Midbrain (tissue), 1 donor: ENCODE measurements around the gene CARS2.
A peak's percentile ranks its signal among the peaks of the same experiment; 100 is the strongest.
"Not testable (repeated sequence)": the region's sequence is repeated elsewhere in the genome, so short reads cannot be mapped to it uniquely, and the experiment has no call there.

Experiments used
- DNase-seq: peaks from one replicate; lab custom pipeline; 2025; lab: John Stamatoyannopoulos, UW

Gene CARS2

DNA sequence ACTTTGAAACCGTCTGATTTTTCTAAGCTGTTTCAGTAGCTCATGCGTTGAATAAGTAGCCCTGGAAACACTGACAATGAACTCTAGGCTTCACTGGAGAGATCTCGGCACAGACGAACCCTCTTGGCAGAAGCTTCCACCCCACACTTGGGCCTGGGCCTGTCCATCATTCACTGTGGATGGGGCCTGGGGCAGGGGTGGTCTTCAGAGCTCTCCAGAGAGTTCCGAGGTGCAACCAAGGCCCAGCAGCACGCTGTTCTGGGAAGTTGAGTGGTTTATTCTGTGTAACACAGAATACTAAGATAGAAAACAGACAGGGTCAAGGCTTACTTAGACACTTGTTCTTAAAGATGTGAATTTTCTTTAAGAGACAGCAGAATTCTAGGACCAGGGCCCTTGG is 68.6 kb downstream of the CARS2 start:
- no peak for DNase-seq

- DNase-seq = no peak
These were observed 69.2 kb downstream of the CARS2 start for GRCh38 chr13:110636701-110637201.

DNA sequence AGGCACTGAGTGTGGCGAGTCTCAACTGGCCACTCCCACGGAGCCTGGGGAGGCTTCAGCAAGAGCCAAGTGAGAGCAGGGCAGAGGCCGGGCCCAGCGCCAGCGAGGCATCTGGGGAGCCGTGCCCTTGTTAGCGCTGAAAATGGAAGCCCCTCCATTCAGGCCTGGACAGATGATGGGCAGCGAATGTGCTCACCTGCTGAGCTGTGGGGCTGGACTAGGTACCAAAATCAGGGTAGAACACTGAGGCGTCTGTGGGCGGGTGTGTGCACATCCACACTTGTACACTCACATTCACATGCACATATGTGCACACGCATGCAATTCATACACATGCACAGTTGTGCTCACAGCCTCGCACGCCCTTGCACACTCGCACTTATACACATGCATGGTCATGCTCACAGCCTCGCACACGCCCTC is 69.9 kb downstream of the CARS2 start:
- no peak for DNase-seq

DNA sequence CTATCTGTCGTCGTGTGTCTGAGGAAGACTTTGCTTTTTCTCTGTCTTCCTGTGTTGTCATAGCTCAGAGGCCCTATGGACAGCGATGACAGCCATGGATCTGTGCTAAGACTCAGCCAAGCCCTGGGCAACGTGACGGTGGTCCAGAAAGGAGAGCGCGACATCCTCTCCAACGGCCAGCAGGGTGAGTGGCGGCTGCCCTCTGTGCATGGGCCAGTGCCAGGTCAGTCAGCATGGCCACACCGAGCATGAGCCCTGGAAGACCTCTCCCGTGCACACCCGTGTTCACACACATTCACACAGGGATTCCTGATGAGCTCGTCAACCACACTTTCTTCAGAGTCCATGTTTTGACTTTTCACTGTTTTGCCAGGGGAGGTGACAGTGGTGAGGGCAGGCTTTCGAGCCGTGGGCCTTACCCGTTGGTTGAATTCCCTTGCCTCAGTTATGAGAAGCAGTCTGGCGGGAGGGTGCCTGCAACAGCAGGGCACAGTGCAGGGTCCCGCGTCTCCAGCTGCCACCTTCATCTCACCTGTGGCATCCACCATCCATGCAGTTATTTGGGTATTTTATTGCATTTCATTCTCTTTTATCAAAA is 70.4 kb downstream of the CARS2 start:
- DNase-seq = no peak

DNA sequence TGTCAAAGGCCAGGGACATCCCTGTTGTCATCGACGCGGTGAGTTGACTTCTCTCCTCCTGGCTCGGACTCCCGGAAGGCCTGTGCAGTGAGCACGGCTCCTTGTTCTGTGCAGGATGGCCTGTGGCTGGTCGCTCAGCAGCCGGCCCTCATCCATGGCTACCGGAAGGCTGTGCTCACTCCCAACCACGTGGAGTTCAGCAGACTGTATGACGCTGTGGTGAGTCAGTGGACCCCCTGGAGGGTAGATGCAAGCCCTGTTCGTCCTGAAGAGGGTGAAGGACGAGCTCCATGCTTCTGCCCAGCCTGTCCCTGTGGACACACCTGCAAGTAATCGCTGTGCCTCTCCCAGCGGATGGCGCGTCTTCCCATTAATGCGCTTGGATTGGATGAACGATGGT is 71.4 kb downstream of the CARS2 start:
- DNase-seq = no peak

- no peak for DNase-seq
These were observed 72.1 kb downstream of the CARS2 start for GRCh38 chr13:110633776-110634175.

GRCh38 chr13:110632255-110632654 is 73.7 kb downstream of the CARS2 start:
- DNase-seq = not testable (repeated sequence)

- no peak for DNase-seq
These were observed 75.3 kb downstream of the CARS2 start for GRCh38 chr13:110630566-110631119.

GRCh38 chr13:110629735-110630134 is 76.2 kb downstream of the CARS2 start:
- DNase-seq = no peak

DNA sequence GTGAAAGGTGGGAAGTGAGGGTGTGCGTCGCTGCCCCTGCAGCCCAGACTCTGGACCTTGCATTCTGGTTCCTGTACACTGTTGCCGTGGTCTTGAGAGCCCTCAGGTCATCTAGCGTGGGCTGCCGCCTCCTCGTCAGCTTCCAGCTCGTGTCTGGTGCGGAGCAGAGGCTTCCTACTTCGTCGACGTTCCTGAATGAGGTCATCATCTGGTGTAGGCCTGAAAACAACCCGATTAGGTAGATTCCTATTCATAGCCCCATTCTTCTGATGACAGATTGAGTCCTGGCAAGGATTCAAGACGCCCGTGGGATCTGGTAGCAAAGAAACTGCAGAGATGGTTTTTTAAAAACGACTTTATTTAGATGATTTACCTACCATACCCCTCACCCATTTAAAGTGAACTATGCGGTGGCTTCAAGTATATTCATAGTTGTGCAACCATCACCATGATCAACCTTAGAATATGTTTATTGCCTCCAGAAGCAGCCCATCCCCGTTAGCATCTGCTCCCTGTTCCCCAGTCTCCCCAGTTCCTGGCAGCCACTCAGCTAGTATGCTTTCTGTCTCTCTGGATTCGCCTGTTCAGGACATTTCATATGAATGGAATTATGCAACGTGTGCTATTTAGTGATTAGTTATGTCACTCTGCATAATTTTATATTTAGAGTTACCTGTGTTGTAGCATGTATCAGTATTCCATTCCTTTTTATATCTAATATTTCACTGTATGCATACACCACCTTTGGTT is 76.8 kb downstream of the CARS2 start:
- no peak for DNase-seq

DNA sequence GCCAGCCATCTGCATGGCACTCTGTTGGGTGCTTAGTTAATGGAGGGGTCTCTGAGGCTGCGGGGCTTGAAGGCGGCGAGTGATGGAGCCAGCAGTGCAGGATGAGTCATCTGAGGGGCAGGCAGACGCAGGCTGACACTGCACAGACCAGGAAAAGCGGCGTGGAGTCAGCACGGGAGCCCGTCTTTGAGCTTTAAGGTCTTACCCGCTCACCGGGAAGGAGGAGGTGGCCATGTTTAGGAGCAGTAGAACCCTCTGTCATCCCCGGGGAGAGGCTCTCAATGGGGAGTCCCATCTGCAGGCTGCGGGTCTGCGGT is 77.5 kb downstream of the CARS2 start:
- DNase-seq = no peak

DNA sequence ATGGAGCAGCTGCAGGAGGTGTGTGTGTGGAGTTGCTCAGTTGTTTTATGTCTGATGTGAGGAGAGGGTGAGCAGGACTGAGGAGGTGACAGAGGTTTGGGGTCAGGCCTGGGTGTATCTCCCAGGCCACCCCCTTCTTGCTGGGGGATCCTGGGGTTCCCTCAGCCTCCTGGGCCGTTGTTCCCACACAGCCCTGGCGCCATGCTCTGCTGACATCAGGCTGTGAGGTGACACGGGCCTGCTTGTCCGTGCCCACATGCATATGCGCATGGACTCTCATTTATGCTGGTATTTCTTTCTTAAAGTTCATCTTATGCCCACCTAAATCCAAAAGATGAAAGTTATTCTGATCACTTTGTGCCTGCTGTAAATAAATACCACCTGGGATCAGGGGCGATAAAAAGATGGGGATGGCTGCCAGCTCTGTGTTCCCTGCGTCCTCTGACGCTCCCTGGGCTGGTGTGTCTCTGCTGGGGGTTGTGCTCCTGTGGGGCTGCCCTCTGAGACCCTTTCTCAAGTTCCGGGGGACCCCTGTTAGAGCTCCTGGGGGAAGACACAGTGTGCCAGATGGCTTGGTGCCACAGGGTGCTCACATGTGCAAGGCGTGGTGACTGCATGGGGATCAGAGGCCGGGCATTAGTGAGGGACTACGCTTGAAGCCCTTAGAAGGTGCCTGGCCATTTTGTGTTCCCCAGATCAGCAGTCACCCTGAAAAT is 78.0 kb downstream of the CARS2 start:
- DNase-seq = no peak

GRCh38 chr13:110627351-110627750 is 78.6 kb downstream of the CARS2 start:
- DNase-seq = no peak

- DNase-seq = no peak
These were observed 79.4 kb downstream of the CARS2 start for GRCh38 chr13:110626521-110626920.

DNA sequence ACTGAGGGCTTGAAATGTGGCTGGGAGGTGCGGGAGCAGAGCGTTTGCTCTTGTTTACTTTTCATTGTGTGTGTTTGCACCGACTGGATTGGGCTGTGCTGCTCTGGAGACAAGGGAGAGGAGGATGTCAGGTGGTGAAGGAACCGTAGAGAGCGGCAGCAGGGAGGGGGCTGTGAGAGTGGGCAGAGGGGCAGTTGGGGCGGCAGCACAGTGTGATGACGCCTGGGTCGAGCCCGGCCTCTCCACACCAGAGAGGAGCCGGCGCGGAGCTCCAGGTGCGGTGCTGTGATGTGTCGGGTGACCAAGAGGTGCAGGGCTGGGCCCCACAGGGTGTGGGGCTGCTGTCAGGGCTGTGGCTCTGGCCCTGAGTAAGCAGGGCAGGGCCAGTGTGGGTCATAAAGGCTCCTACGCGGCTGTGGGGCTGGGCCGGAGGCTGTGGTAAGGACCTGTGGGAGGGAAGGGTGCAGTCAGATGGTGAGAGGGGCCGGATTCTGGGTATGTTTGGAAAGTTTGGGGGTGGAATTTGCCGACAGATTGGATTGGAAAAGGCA is 80.1 kb downstream of the CARS2 start:
- DNase-seq = no peak

DNA sequence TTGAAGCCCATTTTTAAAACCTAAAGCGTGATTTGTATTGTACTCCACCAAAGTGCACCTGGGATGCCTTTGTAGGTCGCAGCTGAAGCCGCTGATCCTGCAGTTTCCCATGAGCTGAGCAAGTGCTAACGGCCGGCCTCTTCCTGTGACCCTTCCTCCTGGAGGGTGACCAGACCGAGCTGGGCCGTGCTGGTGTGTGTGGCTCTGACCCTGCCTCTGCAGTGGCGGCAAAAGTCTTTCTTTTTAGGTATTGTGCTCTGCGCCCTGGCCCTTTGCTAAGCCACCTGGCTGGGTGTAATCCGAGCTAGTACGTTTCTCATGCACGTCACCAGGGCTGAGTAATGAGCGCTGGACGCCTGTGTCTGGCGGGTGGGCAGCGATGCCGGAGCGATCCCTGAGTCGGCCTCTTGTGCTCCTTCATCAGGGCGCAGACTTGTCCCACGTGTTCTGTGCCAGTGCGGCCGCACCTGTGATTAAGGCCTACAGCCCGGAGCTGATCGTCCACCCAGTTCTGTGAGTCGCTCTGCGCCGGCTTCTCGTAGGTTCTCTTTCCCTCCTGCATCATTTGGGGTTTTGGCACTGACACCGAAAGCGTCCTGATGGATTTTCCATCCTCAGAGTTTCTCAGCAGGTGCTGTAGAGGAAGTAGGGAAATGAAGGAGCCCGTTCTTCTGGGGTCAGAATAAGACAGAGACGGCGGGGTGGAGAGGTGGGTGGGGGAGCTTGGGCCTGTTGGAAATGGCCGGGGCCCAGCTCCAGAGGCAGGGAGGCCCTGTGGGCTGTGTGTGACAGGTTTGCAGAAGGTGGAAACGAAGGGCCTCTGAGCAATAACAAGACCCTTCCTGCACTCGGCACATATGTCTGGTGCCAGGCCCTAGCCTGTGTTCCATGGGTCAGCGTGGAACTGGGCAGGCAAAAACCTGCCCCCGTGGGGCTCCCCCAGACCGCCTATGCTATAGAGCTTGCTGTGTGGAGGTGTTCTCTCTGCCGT is 80.9 kb downstream of the CARS2 start:
- no peak for DNase-seq

DNA sequence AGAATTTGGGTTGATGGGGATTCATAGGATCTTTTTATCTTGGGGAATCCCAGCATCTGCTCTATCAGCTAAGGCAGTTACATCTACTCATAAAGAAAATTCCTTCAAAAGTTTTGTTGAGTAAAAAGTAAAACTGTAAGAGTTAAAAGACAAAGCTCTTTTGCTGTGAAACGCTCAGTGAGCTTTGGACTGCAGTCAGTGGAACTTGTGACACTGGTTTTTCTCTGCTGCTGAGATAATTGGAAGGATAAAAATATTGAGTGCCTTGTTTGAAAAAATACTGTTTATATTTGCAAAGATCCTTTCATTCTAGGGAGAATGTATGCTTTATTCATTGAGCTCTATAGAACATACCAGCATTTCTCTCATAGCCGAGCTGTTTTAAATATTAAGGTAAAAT is 85.3 kb downstream of the CARS2 start:
- no peak for DNase-seq

DNA sequence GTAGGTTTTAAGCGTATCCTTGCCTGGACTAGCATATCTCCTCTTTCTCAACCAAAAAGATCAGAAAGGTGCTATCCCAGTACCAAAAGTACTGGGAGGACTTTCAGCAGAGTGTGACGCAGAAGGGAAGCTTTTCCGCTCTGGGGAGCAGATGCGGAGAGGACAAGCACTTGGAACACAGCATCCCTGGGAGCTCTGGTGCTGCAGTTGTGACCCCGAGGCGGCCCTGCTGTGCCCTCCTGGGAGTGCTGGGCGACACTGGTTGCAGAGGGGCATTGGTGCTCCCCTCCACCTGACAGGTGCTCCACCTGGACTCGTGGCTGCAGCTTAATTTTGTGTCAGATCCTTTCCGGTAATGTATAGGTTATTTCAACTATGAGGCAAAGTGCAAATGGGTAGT is 87.1 kb downstream of the CARS2 start:
- no peak for DNase-seq

DNA sequence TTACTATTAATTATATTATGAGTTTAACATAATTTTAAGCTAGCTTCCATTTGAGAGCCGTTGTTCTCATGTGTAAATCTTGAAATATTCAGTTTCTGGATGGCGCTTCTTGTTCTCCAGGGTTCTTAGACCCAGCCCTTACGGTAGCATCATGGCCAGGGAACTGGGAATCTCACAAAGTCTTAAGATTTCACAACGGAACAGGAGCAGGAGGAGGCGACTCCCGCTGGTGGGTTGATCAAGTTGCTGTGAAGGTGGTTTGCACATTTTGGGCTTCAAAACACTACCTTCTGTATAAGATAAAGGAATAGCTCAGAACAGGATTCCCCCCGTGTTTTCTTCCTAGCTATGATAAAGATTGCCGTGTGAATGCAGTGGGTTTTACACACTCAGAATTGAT is 87.7 kb downstream of the CARS2 start:
- DNase-seq = no peak

- peak; percentile 22 for DNase-seq
These were observed 88.4 kb downstream of the CARS2 start for GRCh38 chr13:110617321-110618072.
